Fibroblast of lung (primary cell): Measurements from ENCODE around the gene GRIA1. TPM values are rescaled to one million over a fixed set of nuclear protein-coding genes. Genes with fewer than 3 reads are reported as not detected.

Source experiments
- DNase-seq, 2 donors: peaks; one replicate each; pipeline versions ENCODE4 v3.0.0 to v3.0.0-alpha.2; 2010; ENCODE audit warnings: low read depth in 2 of 2
- H2AFZ ChIP-seq: 2 replicates; pipeline ENCODE4 v1.5.1; 2012; ENCODE audit warnings: low read length, control low read depth, inconsistent platforms
- H3K27ac ChIP-seq: 2 replicates; pipeline ENCODE4 v1.5.1; 2011; ENCODE audit warnings: low read length, control low read depth; ENCODE audit not compliant: insufficient read depth
- H3K27me3 ChIP-seq: 2 replicates; pipeline ENCODE4 v1.5.1; 2011; ENCODE audit warnings: mild to moderate bottlenecking, low read length; ENCODE audit not compliant: control insufficient read depth, insufficient read depth
- H3K36me3 ChIP-seq: 2 replicates; pipeline ENCODE4 v1.5.1; 2011; ENCODE audit warnings: low read length; ENCODE audit not compliant: control insufficient read depth, insufficient read depth
- H3K4me1 ChIP-seq: 2 replicates; pipeline ENCODE4 v1.5.1; 2011; ENCODE audit warnings: low read length; ENCODE audit not compliant: control insufficient read depth, insufficient read depth; ENCODE audit errors: extremely low read depth
- H3K4me2 ChIP-seq: 2 replicates; pipeline ENCODE4 v1.5.1; 2011; ENCODE audit warnings: low read length, control low read depth; ENCODE audit not compliant: insufficient read depth; ENCODE audit errors: extremely low read depth
- H3K4me3 ChIP-seq, 4 experiments: fragments of 200-600 bp in 1 of 4; sonication (generic) in 1 of 4; replicated peaks in 1 of 4; 2 replicates each; pipeline ENCODE4 v1.5.1; 2011 to 2016; ENCODE audit warnings: low read length in 4 of 4, low read depth in 3 of 4, mild to moderate bottlenecking in 3 of 4, control low read depth in 2 of 4, inconsistent platforms in 1 of 4, mixed read lengths in 1 of 4; ENCODE audit not compliant: insufficient read depth in 1 of 4; ENCODE audit errors: control extremely low read depth in 1 of 4
- H3K79me2 ChIP-seq: 2 replicates; pipeline ENCODE4 v1.5.1; 2012; ENCODE audit warnings: mild to moderate bottlenecking, low read length, inconsistent platforms; ENCODE audit not compliant: control insufficient read depth, insufficient read depth
- H3K9ac ChIP-seq: 2 replicates; pipeline ENCODE4 v1.5.1; 2011; ENCODE audit warnings: mild to moderate bottlenecking, low read length, control low read depth; ENCODE audit not compliant: insufficient read depth
- H3K9me3 ChIP-seq: 2 replicates; pipeline ENCODE4 v1.5.1; 2012; ENCODE audit warnings: low read depth, low read length; ENCODE audit not compliant: control insufficient read depth, insufficient read depth
- H4K20me1 ChIP-seq: 2 replicates; pipeline ENCODE4 v1.5.1; 2011; ENCODE audit warnings: low read length; ENCODE audit not compliant: control insufficient read depth, insufficient read depth; ENCODE audit errors: extremely low read depth
- EZH2 ChIP-seq: IDR thresholded peaks from 2 replicates; pipeline ENCODE4 v1.5.1; 2012; ENCODE audit warnings: low read length, control low read depth, mild to moderate bottlenecking; ENCODE audit errors: missing control alignments
- polyA plus RNA-seq, 2 donors: library from polyadenylated mRNA; depleted of rRNA in 1 of 2; stranded (reverse) in 1 of 2; unstranded in 1 of 2; fragments of >200 nt; gene quantifications; 2 replicates each; pipeline ENCODE4 v1.2.1, GENCODE V29; 2011 to 2012; ENCODE audit warnings: missing spikeins in 1 of 2
- total RNA-seq: library from RNA; depleted of rRNA; stranded (reverse); fragments of >200 nt; gene quantifications from 2 replicates; pipeline ENCODE4 v1.2.1, GENCODE V29; 2014
- TF ChIP-seq, protein P1 (sequence below), 2 donors: IDR thresholded peaks in 1 of 2; conservative IDR thresholded peaks in 1 of 2; 1 replicate in 1 of 2; 2 replicates in 1 of 2; pipeline ENCODE4 v1.5.1; 2011 to 2012; ENCODE audit warnings: low read length in 2 of 2, control low read depth in 1 of 2, inconsistent platforms in 1 of 2, low read depth in 1 of 2, mild to moderate bottlenecking in 1 of 2

GRIA1 gene
- total and polyA plus RNA-seq, 2 donors (not counting 1 experiment from before 2014, with no cell fraction given), result 2.0 to 4.5 TPM

DNA sequence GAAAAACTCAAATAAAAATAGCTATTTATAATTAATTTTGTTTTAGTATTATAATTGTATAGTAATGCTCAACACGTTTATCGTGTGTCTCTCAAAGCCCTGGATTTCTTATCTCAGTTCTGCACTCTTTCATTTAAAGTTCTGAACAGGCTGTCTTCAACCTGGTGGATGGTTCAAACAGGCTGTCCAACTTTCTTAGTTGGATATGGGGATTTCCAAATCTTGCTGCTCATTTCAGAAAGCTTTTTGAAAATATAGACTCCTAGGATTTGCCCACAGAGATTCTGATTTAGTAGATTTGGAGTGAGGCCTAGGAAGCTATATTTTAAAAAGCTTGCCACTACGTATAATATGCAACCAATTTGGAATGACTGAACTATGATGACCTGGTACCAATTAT lies 120.3 kb downstream of the GRIA1 start:
- Histone ChIP-seq H3K4me1 (no peaks in the 10 kb centered on the region), H3K79me2 (no peaks in the 10 kb centered on the region), H2AFZ (no peak overlapping the region), H3K4me2 (no peak overlapping the region), H3K27me3 (no peaks in the 10 kb centered on the region), H3K9ac (no peak overlapping the region), H3K27ac (no peak overlapping the region), H3K9me3 (no peaks in the 10 kb centered on the region), H3K36me3 (no peaks in the 10 kb centered on the region), H3K4me3 (no peak overlapping the region), H4K20me1 (no peaks in the 10 kb centered on the region)
- DNase-seq, result no peak
- no peak for TF ChIP-seq EZH2
- TF ChIP-seq, protein P1, sequence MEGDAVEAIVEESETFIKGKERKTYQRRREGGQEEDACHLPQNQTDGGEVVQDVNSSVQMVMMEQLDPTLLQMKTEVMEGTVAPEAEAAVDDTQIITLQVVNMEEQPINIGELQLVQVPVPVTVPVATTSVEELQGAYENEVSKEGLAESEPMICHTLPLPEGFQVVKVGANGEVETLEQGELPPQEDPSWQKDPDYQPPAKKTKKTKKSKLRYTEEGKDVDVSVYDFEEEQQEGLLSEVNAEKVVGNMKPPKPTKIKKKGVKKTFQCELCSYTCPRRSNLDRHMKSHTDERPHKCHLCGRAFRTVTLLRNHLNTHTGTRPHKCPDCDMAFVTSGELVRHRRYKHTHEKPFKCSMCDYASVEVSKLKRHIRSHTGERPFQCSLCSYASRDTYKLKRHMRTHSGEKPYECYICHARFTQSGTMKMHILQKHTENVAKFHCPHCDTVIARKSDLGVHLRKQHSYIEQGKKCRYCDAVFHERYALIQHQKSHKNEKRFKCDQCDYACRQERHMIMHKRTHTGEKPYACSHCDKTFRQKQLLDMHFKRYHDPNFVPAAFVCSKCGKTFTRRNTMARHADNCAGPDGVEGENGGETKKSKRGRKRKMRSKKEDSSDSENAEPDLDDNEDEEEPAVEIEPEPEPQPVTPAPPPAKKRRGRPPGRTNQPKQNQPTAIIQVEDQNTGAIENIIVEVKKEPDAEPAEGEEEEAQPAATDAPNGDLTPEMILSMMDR (conservative IDR thresholded peaks at IDR 0.05 in 1 of 2, IDR thresholded peaks at IDR 0.05 in 1 of 2; ENCODE audit: low read depth in 1 of 2, low read length in 2 of 2), result no peak

DNA sequence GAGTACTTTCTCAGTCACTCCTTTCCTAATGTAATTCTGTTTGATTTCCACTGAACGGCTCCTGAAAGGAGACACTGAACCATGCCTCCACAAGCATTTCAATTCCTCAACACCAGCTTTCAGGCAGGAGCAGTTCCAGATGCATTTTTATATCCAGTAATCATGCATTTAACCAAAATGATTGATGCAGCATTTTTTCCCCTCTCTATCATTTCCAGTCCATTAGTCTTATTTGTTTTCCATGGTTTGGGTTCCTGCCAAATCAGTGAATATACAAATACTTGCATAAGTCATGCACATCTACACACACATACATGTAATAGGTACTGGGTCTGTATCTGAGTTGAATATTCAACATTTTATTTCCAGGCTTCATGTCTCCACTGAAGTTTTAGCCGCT lies 122.7 kb downstream of the GRIA1 start:
- no peaks in the 10 kb centered on the region for H3K4me1 ChIP-seq
- H3K27ac ChIP-seq, result no peak overlapping the region
- no peak overlapping the region for H3K4me3 ChIP-seq
- TF ChIP-seq EZH2, result no peak
- TF ChIP-seq, protein P1 (conservative IDR thresholded peaks at IDR 0.05 in 1 of 2, IDR thresholded peaks at IDR 0.05 in 1 of 2; ENCODE audit: low read depth in 1 of 2, low read length in 2 of 2), result no peak
- no peaks in the 10 kb centered on the region for H3K27me3 ChIP-seq
- no peaks in the 10 kb centered on the region for H3K36me3 ChIP-seq
- no peak overlapping the region for H3K4me2 ChIP-seq
- no peaks in the 10 kb centered on the region for H3K9me3 ChIP-seq
- H3K79me2 ChIP-seq, result no peaks in the 10 kb centered on the region
- H3K9ac ChIP-seq, result no peak overlapping the region
- peak; percentile 33 to 81 for DNase-seq
- no peaks in the 10 kb centered on the region for H4K20me1 ChIP-seq
- H2AFZ ChIP-seq, result no peak overlapping the region

DNA sequence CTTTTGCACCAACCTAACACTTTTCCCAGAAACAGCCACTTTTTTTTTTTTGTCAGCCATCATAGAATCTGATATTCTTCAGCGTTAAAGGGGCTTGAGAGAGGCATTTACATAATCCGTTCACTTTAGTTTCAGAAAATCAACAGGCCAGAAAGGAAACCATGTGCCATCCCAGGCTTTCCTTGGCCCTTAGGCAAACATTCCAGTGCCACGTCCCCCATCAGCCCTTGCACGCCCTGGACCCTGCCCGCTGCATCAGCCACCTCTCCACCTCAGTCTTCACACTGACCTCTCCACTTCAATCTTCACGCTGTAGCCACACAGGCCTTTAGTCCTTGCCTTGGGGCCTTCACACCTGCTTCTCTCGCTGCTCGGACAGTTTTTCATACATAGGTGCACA lies 123.2 kb downstream of the GRIA1 start:
- H3K79me2 ChIP-seq, result no peaks in the 10 kb centered on the region
- peaks cover 3% of the 10 kb centered on the region for H3K4me1 ChIP-seq

More for the DNA sequence above, 123.2 kb downstream of the GRIA1 start:
- Histone ChIP-seq H3K9me3 (no peaks in the 10 kb centered on the region), H4K20me1 (no peaks in the 10 kb centered on the region), H3K4me2 (no peak overlapping the region), H3K27ac (no peak overlapping the region), H3K9ac (no peak overlapping the region), H3K36me3 (no peaks in the 10 kb centered on the region), H3K4me3 (no peak overlapping the region), H3K27me3 (no peaks in the 10 kb centered on the region), H2AFZ (no peak overlapping the region)
- no peak for TF ChIP-seq EZH2
- TF ChIP-seq, protein P1 (conservative IDR thresholded peaks at IDR 0.05 in 1 of 2, IDR thresholded peaks at IDR 0.05 in 1 of 2; ENCODE audit: low read depth in 1 of 2, low read length in 2 of 2), result no peak
- no peak for DNase-seq
